Measurements from ENCODE around the gene GIMAP8. TPM values are rescaled to one million over a fixed set of nuclear protein-coding genes. Genes with fewer than 3 reads are reported as not detected.
A peak's percentile ranks its signal among the peaks of the same experiment; 100 is the strongest.

GIMAP8 gene
- total and polyA plus RNA-seq, 2 of the 8 experiments (the other 6 are each of a cell fraction or from before 2014, with no cell fraction given): not detected

- TF ChIP-seq CHD7 (IDR thresholded peaks at IDR 0.05; ENCODE audit: insufficient replicate concordance, low read length) (peak; percentile 100), CTCF (IDR thresholded peaks at IDR 0.05; ENCODE audit: control extremely low read depth in 1 of 3, insufficient read depth in 1 of 3, low read depth in 1 of 3, low read length in 3 of 3) (peak; percentile 1 to 20 (median 5); a peak in 2 of 4 replicates), TCF12 (IDR thresholded peaks at IDR 0.05; ENCODE audit: low read depth, low read length) (0 out of 2 replicates have a peak, but pooled peaks have one; percentile 51), SIRT6 (IDR thresholded peaks at IDR 0.05; ENCODE audit: low read length) (no peak), CHD1 (IDR thresholded peaks at IDR 0.05; ENCODE audit: low read depth, low read length) (no peak), HDAC2 (IDR thresholded peaks at IDR 0.05; ENCODE audit: borderline replicate concordance in 1 of 2, low read depth in 2 of 2, low read length in 2 of 2) (peak; percentile 79 to 99), HDAC6 (IDR thresholded peaks at IDR 0.05; ENCODE audit: low read depth, low read length) (no peak)
These were observed 45.4 kb upstream of the GIMAP8 start (continued) for GRCh38 chr7:150404805-150405583.

All from H1 (cell line).